ENCODE measurements around the gene PDLIM5.
"Not testable (repeated sequence)": the region's sequence is repeated elsewhere in the genome, so short reads cannot be mapped to it uniquely, and the experiment has no call there.

PDLIM5 gene

GRCh38 chr4:94531991-94532789 lies 80.4 kb downstream of the PDLIM5 start:
- no peak for DNase-seq

- no peak for DNase-seq
These were observed 81.9 kb downstream of the PDLIM5 start for GRCh38 chr4:94533405-94534223.

GRCh38 chr4:94534401-94535312 lies 82.9 kb downstream of the PDLIM5 start:
- no peak for DNase-seq

- no peak for DNase-seq
These were observed 84.3 kb downstream of the PDLIM5 start for GRCh38 chr4:94536049-94536448.

GRCh38 chr4:94536649-94537469 lies 85.1 kb downstream of the PDLIM5 start:
- no peak for DNase-seq

GRCh38 chr4:94537921-94538628 lies 86.3 kb downstream of the PDLIM5 start:
- DNase-seq: no peak

GRCh38 chr4:94540476-94540875 lies 88.7 kb downstream of the PDLIM5 start:
- DNase-seq: no peak

- DNase-seq: no peak
These were observed 93.1 kb downstream of the PDLIM5 start for GRCh38 chr4:94544811-94545210.

- DNase-seq: no peak
These were observed 93.6 kb downstream of the PDLIM5 start for GRCh38 chr4:94545296-94545695.

- DNase-seq: no peak
These were observed 95.2 kb downstream of the PDLIM5 start for GRCh38 chr4:94546949-94547348.

GRCh38 chr4:94548571-94548970 lies 96.8 kb downstream of the PDLIM5 start:
- DNase-seq: no peak

GRCh38 chr4:94550352-94550751 lies 98.6 kb downstream of the PDLIM5 start:
- no peak for DNase-seq

GRCh38 chr4:94550851-94551250 lies 99.1 kb downstream of the PDLIM5 start:
- DNase-seq: no peak

GRCh38 chr4:94551643-94552564 lies 100.2 kb downstream of the PDLIM5 start:
- DNase-seq: no peak

GRCh38 chr4:94556047-94556446 lies 104.3 kb downstream of the PDLIM5 start:
- DNase-seq: not testable (repeated sequence)

- DNase-seq: not testable (repeated sequence)
These were observed 105.9 kb downstream of the PDLIM5 start for GRCh38 chr4:94557632-94558031.

GRCh38 chr4:94558392-94558904 lies 106.7 kb downstream of the PDLIM5 start:
- DNase-seq: no peak

GRCh38 chr4:94559351-94559806 lies 107.6 kb downstream of the PDLIM5 start:
- DNase-seq: no peak

GRCh38 chr4:94561249-94562024 lies 109.7 kb downstream of the PDLIM5 start:
- DNase-seq: no peak

Measured in retina (tissue), 1 donor.